Fibroblast of the aortic adventitia (primary cell): Measurements from ENCODE around the gene NEK10. TPM values are rescaled to one million over a fixed set of nuclear protein-coding genes. Genes with fewer than 3 reads are reported as not detected.
"Not testable (repeated sequence)": the region's sequence is repeated elsewhere in the genome, so short reads cannot be mapped to it uniquely, and the experiment has no call there.

Source experiments
- DNase-seq: peaks from one replicate; pipeline ENCODE4 v3.0.0-alpha.2; 2010; ENCODE audit warnings: low read depth
- H3K4me3 ChIP-seq: 2 replicates; pipeline ENCODE4 v1.5.1; 2011; ENCODE audit warnings: low read depth, mild to moderate bottlenecking, control low read depth, low read length, moderate library complexity
- CTCF ChIP-seq: IDR thresholded peaks from 2 replicates; pipeline ENCODE4 v1.5.1; 2011; ENCODE audit warnings: mild to moderate bottlenecking, low read length, control low read depth, inconsistent platforms; ENCODE audit not compliant: insufficient read depth
- total RNA-seq: library from RNA; depleted of rRNA; stranded (reverse); fragments of >200 nt; gene quantifications from 2 replicates; pipeline ENCODE4 v1.2.3, GENCODE V29; 2012; ENCODE audit warnings: low replicate concordance

The NEK10 gene
- total RNA-seq, 1 donor = 27.1 TPM

- no peak for DNase-seq
- no peak for TF ChIP-seq CTCF
- H3K4me3 ChIP-seq = no peak overlapping the region
Observed at GRCh38 chr3:27317096-27317495, 52.1 kb downstream of the NEK10 start.

- DNase-seq = no peak
- no peak overlapping the region for H3K4me3 ChIP-seq
- TF ChIP-seq CTCF = no peak
Observed at GRCh38 chr3:27315003-27315402, 54.2 kb downstream of the NEK10 start.

GRCh38 chr3:27312044-27312668, 57.0 kb downstream of the NEK10 start:
- peak; percentile 76 for TF ChIP-seq CTCF
- peak; percentile 81 for DNase-seq
- H3K4me3 ChIP-seq = no peak overlapping the region

- no peak for TF ChIP-seq CTCF
- no peak overlapping the region for H3K4me3 ChIP-seq
Observed at GRCh38 chr3:27311400-27311799, 57.8 kb downstream of the NEK10 start.

GRCh38 chr3:27310688-27311087, 58.5 kb downstream of the NEK10 start:
- no peak overlapping the region for H3K4me3 ChIP-seq
- no peak for DNase-seq
- TF ChIP-seq CTCF = no peak

More at GRCh38 chr3:27311400-27311799, 57.8 kb downstream of the NEK10 start:
- peak; percentile 73 for DNase-seq

- no peak for TF ChIP-seq CTCF
- DNase-seq = no peak
- H3K4me3 ChIP-seq = no peak overlapping the region
Observed at GRCh38 chr3:27307566-27307965, 61.6 kb downstream of the NEK10 start.

GRCh38 chr3:27302891-27303290, 66.3 kb downstream of the NEK10 start:
- no peak overlapping the region for H3K4me3 ChIP-seq
- DNase-seq = no peak
- TF ChIP-seq CTCF = no peak

GRCh38 chr3:27298981-27299380, 70.2 kb downstream of the NEK10 start:
- H3K4me3 ChIP-seq, DNase-seq: not testable (repeated sequence)
